ENCODE results near the gene AJAP1.

- TF ChIP-seq EGR2 (tag by site-specific recombination; IDR thresholded peaks at IDR 0.05; ENCODE audit: low read depth) (no peak), ZBTB10 (tag by site-specific recombination; IDR thresholded peaks at IDR 0.05) (no peak), CTCF (tag by site-specific recombination; IDR thresholded peaks at IDR 0.05) (no peak), MZF1 (tag by site-specific recombination; IDR thresholded peaks at IDR 0.05; ENCODE audit: borderline replicate concordance) (no peak), ZBTB7A (tag by site-specific recombination; IDR thresholded peaks at IDR 0.05; ENCODE audit: low read depth) (no peak), ZNF366 (tag by site-specific recombination; conservative IDR thresholded peaks at IDR 0.05) (no peak), ZBTB6 (tag by site-specific recombination; IDR thresholded peaks at IDR 0.05) (no peak), ZNF24 (tag by site-specific recombination; IDR thresholded peaks at IDR 0.05) (no peak), ZNF140 (tag by site-specific recombination; IDR thresholded peaks at IDR 0.05) (no peak), TRIM28 (IDR thresholded peaks at IDR 0.05; ENCODE audit: borderline replicate concordance, low read length) (no peak)
Measured at GRCh38 chr1:4691766-4692405, 37.5 kb downstream of the AJAP1 start.
